GM19043 (cell line): Measurements from ENCODE around the gene GATAD2B.
"Not testable (repeated sequence)": the region's sequence is repeated elsewhere in the genome, so short reads cannot be mapped to it uniquely, and the experiment has no call there.

ENCODE experiments used
- ATAC-seq: cut with Tn5 transposase; IDR thresholded peaks from one replicate; pipeline ENCODE4 v1.9.1; 2021; ENCODE audit warnings: low read depth; ENCODE audit not compliant: unreplicated experiment

GATAD2B gene

DNA sequence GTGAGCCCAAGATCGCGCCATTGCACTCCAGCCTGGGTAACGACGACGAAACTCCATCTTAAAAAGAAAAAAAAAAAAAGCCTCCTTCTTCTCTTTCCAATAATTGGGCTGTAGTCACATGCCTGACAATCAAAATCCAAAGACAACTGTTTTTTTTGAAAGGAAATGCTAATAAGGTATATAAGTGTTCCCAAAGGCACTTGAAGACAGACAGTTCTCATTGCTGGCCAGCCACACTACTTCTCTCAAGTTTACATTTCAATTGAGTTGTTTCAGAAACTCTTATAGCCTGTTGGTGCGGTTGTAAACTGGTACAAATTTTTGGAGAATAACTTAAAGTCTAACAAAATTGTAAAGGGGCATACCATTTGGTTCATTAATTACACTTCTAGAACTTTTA is 23.3 kb downstream of the GATAD2B start:
- ATAC-seq = no peak

- not testable (repeated sequence) for ATAC-seq
Measured at GRCh38 chr1:153895866-153896265, 26.9 kb downstream of the GATAD2B start.

DNA sequence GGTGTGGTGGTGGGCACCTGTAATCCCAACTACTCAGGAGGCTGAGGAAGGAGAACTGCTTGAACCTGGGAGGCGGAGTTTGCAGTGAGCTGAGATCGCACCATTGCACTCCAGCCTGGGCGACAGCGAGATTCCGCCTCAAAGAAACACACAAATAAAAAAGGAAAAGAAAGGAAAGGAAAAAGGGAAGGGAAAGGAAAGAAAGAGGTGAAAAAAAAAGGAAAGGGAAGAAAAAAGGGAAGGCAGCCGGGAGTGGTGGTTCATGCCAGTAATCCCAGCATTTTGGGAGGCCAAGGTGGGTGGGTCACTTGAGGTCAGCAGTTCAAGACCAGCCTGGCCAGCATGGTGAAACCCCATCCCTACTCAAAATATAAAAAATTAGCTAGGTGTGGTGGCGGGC is 31.7 kb downstream of the GATAD2B start:
- not testable (repeated sequence) for ATAC-seq

DNA sequence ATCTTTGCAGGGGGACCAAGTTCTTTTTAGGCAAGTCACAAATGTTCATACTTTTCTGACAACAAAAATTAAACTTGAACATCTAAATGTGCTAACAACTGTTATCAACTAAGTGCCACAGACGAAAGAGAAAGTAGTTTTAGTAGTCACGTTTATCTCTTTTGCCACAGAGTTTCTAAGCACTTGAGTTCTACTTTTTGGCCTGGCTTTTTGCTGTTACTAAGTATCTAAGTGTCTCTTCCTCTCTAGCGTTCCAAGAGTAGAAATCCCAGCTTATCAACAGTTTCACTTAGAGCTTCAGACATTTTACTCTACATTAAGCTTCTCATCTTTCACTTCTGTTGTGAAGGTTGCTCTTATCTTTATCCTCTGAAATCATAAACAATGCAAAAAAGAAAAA is 34.2 kb downstream of the GATAD2B start:
- ATAC-seq = no peak

GRCh38 chr1:153886127-153886526 is 36.6 kb downstream of the GATAD2B start:
- no peak for ATAC-seq

DNA sequence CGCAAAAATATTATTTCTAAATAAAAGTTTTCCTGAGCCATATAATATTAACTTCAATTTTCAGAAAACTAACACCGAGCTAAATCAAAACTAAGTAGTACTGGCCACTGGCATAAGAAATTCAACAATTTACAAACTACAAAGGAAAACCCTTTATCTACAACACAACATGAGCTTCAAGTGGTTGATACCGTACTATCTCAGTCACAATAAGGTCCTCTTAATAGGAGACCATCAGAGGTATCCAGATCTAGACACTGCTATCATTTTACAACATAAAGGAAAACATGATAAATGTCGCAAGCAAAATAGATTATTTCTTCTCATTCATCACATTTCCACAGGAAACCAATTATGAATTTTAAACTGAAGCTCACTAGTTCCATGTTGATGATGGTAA is 39.5 kb downstream of the GATAD2B start:
- no peak for ATAC-seq

GRCh38 chr1:153882296-153882912 is 40.4 kb downstream of the GATAD2B start:
- ATAC-seq = no peak

DNA sequence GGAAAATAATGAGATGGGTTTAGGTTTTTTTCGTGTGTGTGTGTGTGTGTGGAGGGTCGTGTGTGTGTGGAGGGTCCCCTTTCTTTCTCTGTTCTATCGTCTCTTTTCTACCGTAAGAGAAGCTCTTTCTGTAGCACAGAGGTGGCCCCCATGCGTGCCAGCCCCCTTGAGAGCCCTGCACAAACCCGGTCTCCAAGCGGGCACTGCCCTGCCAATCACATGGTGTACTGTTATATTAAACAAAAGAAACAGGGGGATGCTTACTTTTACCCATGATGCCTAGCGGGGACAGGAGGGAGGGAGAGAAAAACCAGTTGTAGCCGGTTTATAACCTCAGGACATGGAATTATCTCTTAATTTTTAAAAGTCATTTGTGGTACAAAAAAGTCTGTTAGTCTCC is 41.0 kb downstream of the GATAD2B start:
- ATAC-seq = no peak

GRCh38 chr1:153880962-153881361 is 41.8 kb downstream of the GATAD2B start:
- ATAC-seq = no peak

GRCh38 chr1:153880024-153880423 is 42.7 kb downstream of the GATAD2B start:
- ATAC-seq = no peak

DNA sequence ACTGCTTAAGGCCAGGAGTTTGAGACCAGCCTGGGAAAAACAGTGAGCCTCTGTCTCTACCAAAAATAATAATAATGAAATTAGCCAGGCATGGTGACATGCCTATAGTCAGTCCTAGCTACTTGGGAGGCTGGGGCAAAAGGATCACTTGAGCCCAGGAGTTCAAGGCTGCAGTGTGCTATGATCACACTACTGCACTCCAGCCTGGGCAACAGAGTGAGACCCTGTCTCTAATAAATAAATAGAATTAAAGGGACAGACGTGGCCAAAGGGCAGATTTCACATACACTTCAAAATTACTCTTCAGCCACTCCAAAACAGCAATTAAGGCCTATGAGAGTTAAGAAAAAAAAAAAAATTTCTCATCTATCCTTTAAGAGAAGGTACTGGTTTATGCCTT is 45.7 kb downstream of the GATAD2B start:
- no peak for ATAC-seq

- ATAC-seq = no peak
Measured at GRCh38 chr1:153872934-153873333, 49.8 kb downstream of the GATAD2B start.

DNA sequence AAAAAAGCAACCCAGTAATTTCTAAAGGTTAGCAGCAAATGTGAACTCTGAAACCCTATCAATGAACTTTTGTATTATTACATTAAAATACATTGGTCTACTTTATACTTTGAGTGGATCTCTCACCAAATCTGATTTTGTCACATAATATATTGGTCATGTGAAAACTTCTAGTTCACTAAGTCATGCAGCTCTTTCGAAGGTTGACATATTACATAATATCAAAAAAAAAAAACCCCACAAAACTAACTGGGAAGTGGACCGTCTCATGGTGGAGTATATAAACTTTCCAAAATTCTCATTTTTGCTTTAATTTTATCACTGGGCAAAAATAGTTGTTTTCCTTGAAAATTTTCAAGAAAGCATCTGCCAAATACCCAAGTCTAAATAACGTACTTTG is 50.4 kb downstream of the GATAD2B start:
- no peak for ATAC-seq

- ATAC-seq = no peak
Measured at GRCh38 chr1:153869486-153869885, 53.3 kb downstream of the GATAD2B start.

DNA sequence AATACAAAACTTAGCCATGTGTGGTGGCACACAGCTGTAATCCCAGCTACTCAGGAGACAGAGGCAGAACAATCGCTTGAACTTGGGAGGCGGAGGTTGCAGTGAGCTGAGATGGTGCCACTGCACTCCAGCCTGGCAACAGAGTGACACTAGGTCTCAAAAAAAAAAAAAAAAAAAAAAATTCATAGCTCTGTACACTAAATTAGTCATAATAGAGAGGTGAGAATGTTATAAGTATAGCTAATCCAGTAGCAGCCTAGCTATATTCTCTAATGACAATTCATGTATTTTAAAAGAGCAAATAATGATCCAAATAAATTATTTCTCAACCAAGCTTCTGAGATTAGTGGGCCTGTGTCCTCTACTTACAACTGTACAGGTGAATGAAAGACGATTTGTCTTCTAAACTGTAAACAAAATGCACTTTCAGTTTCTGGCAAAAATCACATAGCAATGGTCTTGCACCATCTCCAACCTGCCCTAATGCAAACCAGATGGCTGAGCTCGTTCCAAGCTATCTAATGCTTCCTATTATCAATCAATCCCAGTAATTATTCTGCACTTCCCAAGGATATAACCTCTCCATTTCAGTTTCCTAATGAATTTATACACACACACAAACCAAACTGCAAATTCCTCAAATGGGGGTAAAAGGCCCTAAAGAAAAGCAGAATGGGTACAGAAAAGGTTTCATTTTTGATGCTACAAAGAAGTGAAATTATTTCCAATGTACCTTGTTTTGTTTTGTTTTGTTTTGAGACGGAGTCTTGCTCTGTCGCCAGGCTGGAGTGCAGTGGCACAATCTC is 56.5 kb downstream of the GATAD2B start:
- no peak for ATAC-seq

DNA sequence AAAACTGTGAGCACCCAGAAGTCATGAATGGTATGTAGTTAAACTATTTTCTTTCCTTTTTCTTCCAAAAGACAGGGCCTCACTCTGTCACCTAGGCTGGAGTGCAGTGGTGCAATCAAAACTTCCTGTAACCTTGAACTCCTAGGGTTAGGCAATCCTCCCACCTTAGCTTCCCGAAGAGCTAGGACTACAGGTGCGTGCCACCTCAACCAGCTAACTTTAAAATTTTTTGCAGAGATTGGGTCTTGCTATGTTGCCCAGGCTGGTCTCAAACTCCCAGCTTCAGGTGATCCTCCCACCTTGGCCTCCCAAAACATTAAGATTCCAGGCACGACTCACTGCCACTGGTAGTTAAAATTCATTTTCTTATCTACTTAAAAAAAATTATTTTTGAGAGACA is 62.5 kb downstream of the GATAD2B start:
- ATAC-seq = no peak

DNA sequence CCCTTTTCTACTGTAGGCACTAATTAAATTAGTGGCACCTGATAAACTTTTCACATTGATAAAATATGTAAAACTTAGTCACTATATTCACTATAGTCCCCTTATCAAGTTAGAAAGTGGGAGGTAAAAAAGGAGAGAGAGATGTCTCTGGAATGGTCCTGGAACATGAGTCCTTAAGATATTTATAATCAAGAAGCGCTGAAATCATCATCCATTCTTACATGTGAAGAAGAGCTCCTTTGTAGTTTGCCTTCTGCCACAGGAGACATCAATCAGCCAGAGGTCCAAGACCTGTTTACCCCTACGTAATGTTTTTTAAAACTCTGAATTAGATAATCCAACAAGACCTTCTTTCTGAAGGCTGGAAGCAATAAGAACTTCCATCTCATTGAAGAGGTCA is 65.3 kb downstream of the GATAD2B start:
- ATAC-seq = no peak

DNA sequence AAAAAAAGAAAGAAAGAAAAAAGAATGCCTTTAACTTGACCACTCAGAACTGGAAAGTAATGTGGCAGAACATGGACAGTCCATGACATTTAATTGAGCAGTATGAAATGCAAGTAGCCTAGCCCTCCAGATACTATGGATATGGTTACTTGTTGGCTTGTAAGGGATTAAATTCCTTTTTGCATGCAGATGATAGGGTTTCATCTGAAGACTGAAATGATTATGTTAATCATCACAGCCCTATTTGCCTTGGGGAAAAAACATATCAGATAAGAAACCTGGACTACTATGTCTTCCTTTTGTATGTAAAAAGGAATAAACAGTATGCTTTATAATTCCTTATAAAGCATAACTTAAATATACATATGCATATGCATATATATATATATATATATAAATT is 66.0 kb downstream of the GATAD2B start:
- ATAC-seq = no peak

DNA sequence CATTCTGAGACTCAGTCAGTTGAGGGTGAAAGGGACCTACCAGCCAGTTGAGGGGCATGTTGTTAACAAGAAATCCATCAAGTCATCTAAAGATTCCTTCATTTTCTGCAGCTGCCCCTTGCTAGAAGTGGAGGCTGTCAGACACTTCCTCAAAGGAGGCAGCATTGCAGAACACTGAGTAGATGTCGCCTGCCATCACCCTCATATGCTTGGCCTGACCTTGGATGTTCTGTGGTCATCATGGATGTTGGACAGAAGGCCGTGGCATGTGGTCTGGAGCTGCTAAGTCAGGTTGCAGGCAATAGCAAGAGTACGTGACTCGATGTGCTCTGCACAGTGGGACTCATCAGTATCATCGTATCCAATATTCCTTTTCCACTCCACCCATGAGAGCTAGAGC is 70.6 kb downstream of the GATAD2B start:
- no peak for ATAC-seq

GRCh38 chr1:153849487-153850185 is 73.1 kb downstream of the GATAD2B start:
- peak; percentile 81 for ATAC-seq

- no peak for ATAC-seq
Measured at GRCh38 chr1:153848805-153849204, 74.0 kb downstream of the GATAD2B start.

- no peak for ATAC-seq
Measured at GRCh38 chr1:153845158-153845557, 77.6 kb downstream of the GATAD2B start.
